Measurements from ENCODE around the gene PCDHGA12. TPM values are rescaled to one million over a fixed set of nuclear protein-coding genes. Genes with fewer than 3 reads are reported as not detected.

PCDHGA12 gene
- total and polyA plus RNA-seq, 10 of the 15 experiments (the other 5 are each of a cell fraction or from before 2014, with no cell fraction given) = 0.04 to 0.79 (median 0.36) TPM; not detected in 2

DNA sequence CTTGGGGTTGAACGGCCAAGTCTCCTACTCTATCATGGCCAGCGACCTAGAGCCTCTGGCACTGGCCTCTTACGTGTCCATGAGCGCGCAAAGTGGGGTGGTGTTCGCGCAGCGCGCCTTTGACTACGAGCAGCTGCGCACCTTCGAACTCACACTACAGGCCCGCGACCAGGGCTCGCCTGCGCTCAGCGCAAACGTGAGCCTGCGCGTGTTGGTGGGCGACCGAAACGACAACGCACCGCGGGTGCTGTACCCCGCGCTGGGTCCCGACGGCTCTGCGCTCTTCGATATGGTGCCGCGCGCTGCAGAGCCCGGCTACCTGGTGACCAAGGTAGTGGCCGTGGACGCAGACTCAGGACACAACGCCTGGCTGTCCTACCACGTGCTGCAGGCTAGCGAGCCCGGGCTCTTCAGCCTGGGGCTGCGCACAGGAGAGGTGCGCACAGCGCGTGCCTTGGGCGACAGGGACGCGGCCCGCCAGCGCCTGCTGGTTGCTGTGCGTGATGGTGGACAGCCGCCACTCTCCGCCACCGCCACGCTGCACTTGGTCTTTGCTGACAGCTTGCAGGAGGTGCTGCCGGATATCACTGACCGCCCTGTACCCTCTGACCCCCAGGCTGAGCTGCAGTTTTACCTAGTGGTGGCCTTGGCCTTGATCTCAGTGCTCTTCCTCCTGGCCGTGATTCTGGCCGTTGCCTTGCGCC is 30.6 kb upstream of the PCDHGA12 start:
- ChIA-PET CTCF (interaction anchor here (1.0 kb wide), 2 partner anchors 12 to 29 kb away, joined by 4 read pairs; partner anchors contain the start of genes PCDHGB3 and PCDHGB4), SMC1A (ENCODE audit: uncharacterized antibody, unreplicated experiment) (no interaction called here), RAD21 (ENCODE audit: unreplicated experiment) (no interaction called here), POLR2A (no interaction called here)
- intact Hi-C loops (cut with micrococcal nuclease; ENCODE audit: unreplicated experiment) (no loop called here), in situ Hi-C loops (cut with MboI) (no loop called here)
- no peaks in the 10 kb centered on the region for H3K4me1 ChIP-seq (ENCODE audit: control insufficient read depth, insufficient read depth, low read length)
- no peak overlapping the region for H3K4me2 ChIP-seq (ENCODE audit: control insufficient read depth, insufficient read depth)
- H3K27me3 ChIP-seq (replicated peaks in 1 of 2; ENCODE audit: control insufficient read depth in 2 of 2, insufficient read depth in 2 of 2, low read length in 1 of 2) = no peaks in the 10 kb centered on the region
- ATAC-seq (no peak), DNase-seq (ENCODE audit: low read depth, low spot score) (no peak), FAIRE-seq (no peak)
- H3K4me3 ChIP-seq = no peak overlapping the region
- no peaks in the 10 kb centered on the region for H3K36me3 ChIP-seq (ENCODE audit: control insufficient read depth in 2 of 2, insufficient read depth in 2 of 2, low read length in 1 of 2)
- WGBS (ENCODE audit: insufficient coverage, insufficient replicate concordance, low lambda C conversion rate, missing lambda C conversion rate) = 88% methylated on average over 47 of the region's 61 CpGs
- no peaks in the 10 kb centered on the region for H3K79me2 ChIP-seq (ENCODE audit: control insufficient read depth, insufficient read depth, low read length)
- peaks cover 18% of the 10 kb centered on the region; the same call in 2 of the 3 replicates for H3K9me3 ChIP-seq (replicated peaks; ENCODE audit: control insufficient read depth, insufficient read depth, low read length)
- H3K9ac ChIP-seq (ENCODE audit: control insufficient read depth, insufficient read depth, low read length) = no peak overlapping the region
- no peaks in the 10 kb centered on the region for H4K20me1 ChIP-seq (ENCODE audit: control insufficient read depth, insufficient read depth)
- no TSS peak for BruUV-seq (replicated peaks)
- H2AFZ ChIP-seq (ENCODE audit: control insufficient read depth, low read depth, low read length) = no peak overlapping the region
- TF ChIP-seq, protein P1, sequence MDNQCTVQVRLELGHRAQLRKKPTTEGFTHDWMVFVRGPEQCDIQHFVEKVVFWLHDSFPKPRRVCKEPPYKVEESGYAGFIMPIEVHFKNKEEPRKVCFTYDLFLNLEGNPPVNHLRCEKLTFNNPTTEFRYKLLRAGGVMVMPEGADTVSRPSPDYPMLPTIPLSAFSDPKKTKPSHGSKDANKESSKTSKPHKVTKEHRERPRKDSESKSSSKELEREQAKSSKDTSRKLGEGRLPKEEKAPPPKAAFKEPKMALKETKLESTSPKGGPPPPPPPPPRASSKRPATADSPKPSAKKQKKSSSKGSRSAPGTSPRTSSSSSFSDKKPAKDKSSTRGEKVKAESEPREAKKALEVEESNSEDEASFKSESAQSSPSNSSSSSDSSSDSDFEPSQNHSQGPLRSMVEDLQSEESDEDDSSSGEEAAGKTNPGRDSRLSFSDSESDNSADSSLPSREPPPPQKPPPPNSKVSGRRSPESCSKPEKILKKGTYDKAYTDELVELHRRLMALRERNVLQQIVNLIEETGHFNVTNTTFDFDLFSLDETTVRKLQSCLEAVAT (IDR thresholded peaks at IDR 0.05) = no peak
- TF ChIP-seq SIX5 (IDR thresholded peaks at IDR 0.05; ENCODE audit: low read depth, low read length, severe bottlenecking) (no peak), RELA (IDR thresholded peaks at IDR 0.05; ENCODE audit: borderline replicate concordance, partially characterized antibody) (no peak), JUNB (IDR thresholded peaks at IDR 0.05) (no peak), ZBED1 (IDR thresholded peaks at IDR 0.05; ENCODE audit: borderline replicate concordance) (no peak), ZNF384 (IDR thresholded peaks at IDR 0.05; ENCODE audit: borderline replicate concordance, low read depth, low read length) (no peak)
- H3K27ac ChIP-seq (ENCODE audit: control insufficient read depth, insufficient read depth) = no peak overlapping the region

Data from GM12878 (cell line).